Ascending aorta (tissue), 2 donors: ENCODE results near the gene SMARCE1. TPM values are rescaled to one million over a fixed set of nuclear protein-coding genes. Genes with fewer than 3 reads are reported as not detected.

Experiments
- DNase-seq, 2 donors: peaks; one replicate each; pipeline ENCODE4 v3.0.0-alpha.2; 2019; ENCODE audit warnings: low spot score in 2 of 2
- H3K27ac ChIP-seq, 2 donors: fragments of 200-600 bp; sonication (generic); one replicate each; pipeline ENCODE4 v1.5.1; 2016 to 2017; ENCODE audit warnings: mild to moderate bottlenecking in 1 of 2
- H3K27me3 ChIP-seq: fragments of 200-600 bp; sonication (generic); one replicate; pipeline ENCODE4 v1.5.1; 2017
- H3K36me3 ChIP-seq, 2 donors: fragments of 200-600 bp; sonication (generic); one replicate each; pipeline ENCODE4 v1.5.1; 2016
- H3K4me1 ChIP-seq, 2 donors: fragments of 200-600 bp; sonication (generic); one replicate each; pipeline ENCODE4 v1.5.1; 2016 to 2017; ENCODE audit warnings: mild to moderate bottlenecking in 1 of 2
- H3K4me3 ChIP-seq, 2 donors: fragments of 200-600 bp; sonication (generic); one replicate each; pipeline ENCODE4 v1.5.1; 2016 to 2017; ENCODE audit warnings: mild to moderate bottlenecking in 1 of 2
- H3K9me3 ChIP-seq, 2 donors: fragments of 200-600 bp; sonication (generic); one replicate each; pipeline ENCODE4 v1.5.1; 2016
- CTCF ChIP-seq, 3 experiments: fragments of 200-600 bp in 2 of 3; fragments of 450-650 bp in 1 of 3; sonication (generic) in 2 of 3; IDR thresholded peaks; one replicate each; pipeline ENCODE4 v1.5.1; 2016 to 2019; ENCODE audit warnings: antibody characterized with exemption in 3 of 3, mild to moderate bottlenecking in 1 of 3, moderate library complexity in 1 of 3
- intact Hi-C: fragments of 100-400 bp; cut with DNase I; formaldehyde crosslinking; loops from one replicate; pipeline ENCODE4 v1.15.1; 2023
- total RNA-seq: library from RNA; depleted of rRNA; stranded (reverse); fragments of >200 nt; gene quantifications from one replicate; pipeline ENCODE4 v1.1.0, GENCODE V29; 2016

Gene SMARCE1
- total RNA-seq, 1 donor from 2014 or later: 147 TPM

GRCh38 chr17:40672654-40673053 lies 25.0 kb upstream of the SMARCE1 start:
- Histone ChIP-seq H3K27me3 (no peaks in the 10 kb centered on the region), H3K4me1 (no peaks in the 10 kb centered on the region), H3K36me3 (no peaks in the 10 kb centered on the region), H3K9me3 (no peaks in the 10 kb centered on the region), H3K4me3 (no peak overlapping the region), H3K27ac (no peak overlapping the region)
- TF ChIP-seq CTCF (IDR thresholded peaks at IDR 0.05): no peak
- intact Hi-C loops: no loop called here
- no peak for DNase-seq

- H3K9me3 ChIP-seq: no peaks in the 10 kb centered on the region
- TF ChIP-seq CTCF (IDR thresholded peaks at IDR 0.05): no peak
- intact Hi-C loops: no loop called here
- H3K36me3 ChIP-seq: no peaks in the 10 kb centered on the region
- H3K27ac ChIP-seq: no peak overlapping the region
- no peaks in the 10 kb centered on the region for H3K27me3 ChIP-seq
- H3K4me1 ChIP-seq: no peaks in the 10 kb centered on the region
- H3K4me3 ChIP-seq: no peak overlapping the region
- DNase-seq: no peak
Observed at GRCh38 chr17:40671282-40671681, 23.7 kb upstream of the SMARCE1 start.

GRCh38 chr17:40666331-40666730 lies 18.7 kb upstream of the SMARCE1 start:
- DNase-seq: no peak
- Histone ChIP-seq H3K36me3 (no peaks in the 10 kb centered on the region), H3K4me3 (no peak overlapping the region), H3K4me1 (no peaks in the 10 kb centered on the region), H3K9me3 (no peaks in the 10 kb centered on the region), H3K27ac (no peak overlapping the region), H3K27me3 (no peaks in the 10 kb centered on the region)
- intact Hi-C loops: no loop called here
- TF ChIP-seq CTCF (IDR thresholded peaks at IDR 0.05): no peak

- no peak within 1 kb of the TSS for H3K4me3 ChIP-seq
- no peaks in the 10 kb centered on the region for H3K4me1 ChIP-seq
- no peaks in the 10 kb centered on the region for H3K9me3 ChIP-seq
- no peaks in the 10 kb centered on the region for H3K27me3 ChIP-seq
- no peak for TF ChIP-seq CTCF (IDR thresholded peaks at IDR 0.05)
- intact Hi-C loops: no loop called here
- H3K27ac ChIP-seq: no peak within 1 kb of the TSS
- DNase-seq: no peak
- no peaks in the 10 kb centered on the region for H3K36me3 ChIP-seq
Observed at GRCh38 chr17:40664582-40665333, 17.1 kb upstream of the SMARCE1 start, which contains the start of gene KRT222. TSS of gene KRT222 (minus strand) at chr17:40665177. CDS start at chr17:40665099, 78 bp downstream.

GRCh38 chr17:40663252-40663651 lies 15.6 kb upstream of the SMARCE1 start:
- no peak for TF ChIP-seq CTCF (IDR thresholded peaks at IDR 0.05)
- intact Hi-C loops: no loop called here
- H3K27ac ChIP-seq: no peak overlapping the region

More at GRCh38 chr17:40663252-40663651, 15.6 kb upstream of the SMARCE1 start:
- DNase-seq: no peak
- Histone ChIP-seq H3K36me3 (no peaks in the 10 kb centered on the region), H3K27me3 (no peaks in the 10 kb centered on the region), H3K4me1 (no peaks in the 10 kb centered on the region), H3K4me3 (no peak overlapping the region), H3K9me3 (no peaks in the 10 kb centered on the region)
